HUDEP-2 (cell line): Measurements from ENCODE around the gene IQSEC1.

ENCODE experiments used
- DNase-seq, 76 experiments: peaks; one replicate each; lab custom pipeline; 2025; ENCODE audit not compliant: unreplicated experiment in 76 of 76; lab: John Stamatoyannopoulos, UW

Gene IQSEC1

GRCh38 chr3:12946251-12946648 is 127.0 kb downstream of the IQSEC1 start:
- DNase-seq = no peak

DNA sequence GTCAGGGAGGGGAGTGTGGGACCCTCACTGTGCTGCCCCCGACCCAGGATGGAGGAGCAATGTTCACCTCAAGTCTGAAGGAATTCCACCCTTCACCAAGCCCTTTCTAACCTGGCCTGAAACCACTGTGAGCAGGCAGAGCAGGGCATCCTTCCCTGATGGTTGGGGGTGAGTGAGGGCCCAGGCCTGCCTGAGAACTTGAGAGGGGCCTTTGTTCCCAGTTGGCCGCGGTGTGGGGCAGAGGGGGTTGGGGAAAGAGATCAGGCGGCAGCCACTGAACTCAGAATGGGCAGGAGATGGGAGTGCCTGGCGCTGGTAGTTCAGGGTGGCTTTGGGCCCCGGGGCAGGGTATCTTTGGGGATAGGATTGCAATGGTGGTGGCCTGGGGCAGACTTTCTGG is 128.4 kb downstream of the IQSEC1 start:
- no peak for DNase-seq

DNA sequence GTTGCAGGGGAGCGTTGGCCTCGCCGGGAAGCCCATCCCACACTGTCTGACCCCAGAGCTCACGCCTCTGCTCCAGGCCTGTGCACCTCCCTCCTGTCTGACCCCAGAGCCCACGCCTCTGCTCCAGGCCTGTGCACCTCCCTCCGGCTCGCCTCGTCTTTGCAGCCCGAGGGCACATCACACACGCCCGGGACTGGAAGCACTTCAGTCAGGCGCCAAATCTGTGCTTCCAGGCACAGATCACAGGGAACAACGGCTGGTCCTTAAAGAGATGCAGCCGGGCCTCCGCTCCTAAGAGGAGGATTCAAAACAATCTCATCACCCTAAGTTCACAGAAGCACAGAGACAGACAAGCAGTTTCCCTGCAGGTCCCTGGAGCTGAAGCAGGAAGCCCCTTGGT is 128.8 kb downstream of the IQSEC1 start:
- DNase-seq = no peak

GRCh38 chr3:12943124-12944021 is 129.9 kb downstream of the IQSEC1 start:
- DNase-seq = no peak

DNA sequence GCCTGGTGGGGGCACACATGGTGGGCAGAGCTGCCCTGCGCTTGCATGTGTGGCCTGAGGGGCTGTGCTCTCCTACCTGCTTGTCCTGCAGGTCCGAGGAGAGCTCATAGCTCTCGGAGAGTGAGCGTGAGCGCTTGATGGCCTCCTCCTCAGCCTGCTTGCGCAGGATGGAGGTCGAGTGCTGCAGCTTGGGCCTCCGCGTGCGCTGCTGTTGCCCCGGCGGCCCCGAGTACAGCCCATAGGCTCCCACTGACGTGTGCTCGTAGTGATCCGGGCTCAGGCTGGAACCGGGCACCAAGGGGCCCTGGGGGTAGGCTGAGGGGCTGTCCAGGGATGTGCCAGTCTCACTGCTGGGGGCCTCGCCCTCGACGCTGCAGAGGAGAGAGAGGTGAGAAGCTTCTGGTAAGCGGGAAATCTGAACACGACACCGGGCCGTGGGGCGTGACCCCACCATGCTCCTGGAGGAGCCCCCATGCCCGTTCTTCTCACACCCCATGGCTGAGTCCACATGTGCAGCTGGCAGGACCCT is 131.7 kb downstream of the IQSEC1 start:
- no peak for DNase-seq

GRCh38 chr3:12940854-12941253 is 132.4 kb downstream of the IQSEC1 start:
- DNase-seq = no peak

DNA sequence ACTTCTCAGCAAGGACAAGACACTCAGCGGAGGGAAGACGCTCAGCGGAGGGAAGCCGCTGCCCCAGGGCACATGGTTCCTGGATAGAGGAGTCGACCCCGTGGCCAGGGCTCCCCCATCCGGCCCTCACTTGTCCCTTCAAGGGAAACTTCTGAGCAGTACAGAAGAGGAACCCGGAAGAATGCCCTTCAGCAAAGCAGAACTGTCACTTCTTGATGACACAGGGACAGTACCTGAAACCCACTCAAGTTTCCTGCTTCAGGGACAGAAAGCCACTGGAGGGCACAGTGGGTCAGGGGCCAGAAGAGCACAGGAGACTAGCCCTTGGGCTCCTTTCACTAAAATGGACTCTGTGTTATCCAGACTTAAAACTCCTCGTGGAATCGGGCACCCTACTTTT is 134.1 kb downstream of the IQSEC1 start:
- no peak for DNase-seq

- no peak for DNase-seq
Observed at GRCh38 chr3:12938258-12938711, 134.9 kb downstream of the IQSEC1 start.

- no peak for DNase-seq
Observed at GRCh38 chr3:12935861-12936830, 137.1 kb downstream of the IQSEC1 start.

- DNase-seq = peak in 15 of 76 experiments; percentile 6 to 54 (median 33)
Observed at GRCh38 chr3:12935023-12935860, 138.0 kb downstream of the IQSEC1 start.

GRCh38 chr3:12934431-12934830 is 138.8 kb downstream of the IQSEC1 start:
- no peak for DNase-seq

- no peak for DNase-seq
Observed at GRCh38 chr3:12933901-12934300, 139.3 kb downstream of the IQSEC1 start.

- no peak for DNase-seq
Observed at GRCh38 chr3:12932754-12933153, 140.5 kb downstream of the IQSEC1 start.

DNA sequence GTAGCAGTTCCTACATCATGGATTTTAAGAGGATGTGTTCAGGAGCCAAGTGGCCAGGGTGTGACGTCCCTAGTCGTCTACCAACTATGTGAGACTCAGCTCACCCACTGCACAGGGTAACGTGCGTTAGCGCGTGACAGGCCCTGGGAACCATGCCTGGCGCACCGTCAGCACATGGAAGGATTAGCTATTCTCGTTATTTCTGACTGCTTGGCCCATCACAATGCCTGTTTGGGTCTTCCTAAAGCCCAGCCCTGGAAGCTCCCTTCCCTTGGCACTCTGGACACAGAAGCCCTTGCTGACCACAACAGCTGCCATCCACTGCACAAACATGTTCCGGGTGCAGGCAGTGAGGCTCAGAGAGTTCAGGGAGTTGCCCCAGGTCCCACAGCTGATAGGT is 140.9 kb downstream of the IQSEC1 start:
- no peak for DNase-seq

DNA sequence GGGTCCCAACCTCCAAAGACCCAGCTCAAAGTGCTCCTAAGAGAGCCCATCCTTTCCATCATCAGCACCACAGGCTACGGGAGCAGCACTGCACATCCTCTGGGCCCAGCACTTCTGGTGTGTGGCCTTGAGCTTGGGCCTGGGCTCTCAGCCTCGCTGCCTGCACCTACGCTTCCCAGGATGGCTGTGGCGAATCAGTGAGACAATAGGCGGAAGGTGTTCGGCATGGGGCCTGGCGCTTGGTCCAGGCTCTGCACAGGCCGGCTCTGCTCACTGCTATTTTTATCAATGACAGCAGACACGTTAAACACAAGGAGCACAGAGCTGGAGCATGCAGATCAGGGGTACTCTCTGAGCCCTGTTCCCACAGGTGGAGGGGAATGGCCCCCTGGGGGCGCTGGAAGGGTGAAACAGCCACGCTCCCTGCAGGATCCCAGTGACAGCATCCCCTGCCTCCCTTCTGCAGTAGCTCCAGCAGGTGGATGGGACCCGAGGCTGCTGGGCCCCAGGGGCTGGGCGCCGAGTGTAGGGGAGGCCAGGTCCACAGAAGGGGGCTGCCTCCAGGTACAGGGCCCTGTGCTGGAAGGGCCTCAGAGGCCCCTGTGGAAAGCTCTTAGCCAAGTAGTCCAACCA is 141.8 kb downstream of the IQSEC1 start:
- no peak for DNase-seq

DNA sequence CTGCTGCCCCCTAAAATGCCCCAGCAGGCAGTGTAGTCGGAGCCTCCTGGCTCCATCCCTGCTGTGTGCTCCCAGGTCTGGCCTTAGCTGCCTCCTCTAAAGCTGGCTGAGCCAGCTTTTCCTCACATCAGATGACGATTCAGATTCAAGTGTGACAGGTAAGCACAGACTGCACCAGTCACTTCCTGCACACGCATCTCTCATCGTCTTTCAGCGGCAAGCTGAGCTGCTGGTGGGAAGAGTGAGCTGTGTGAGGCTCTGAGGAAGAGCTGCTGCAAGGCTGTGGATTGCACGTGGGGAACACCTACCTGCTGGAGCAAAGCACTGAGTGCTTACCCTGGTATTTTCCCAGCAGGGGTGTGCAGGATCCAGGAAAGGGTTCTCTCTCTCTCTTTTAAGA is 143.4 kb downstream of the IQSEC1 start:
- DNase-seq = no peak

GRCh38 chr3:12926660-12927059 is 146.6 kb downstream of the IQSEC1 start:
- DNase-seq = no peak

- no peak for DNase-seq
Observed at GRCh38 chr3:12925648-12926047, 147.6 kb downstream of the IQSEC1 start.

- DNase-seq = no peak
Observed at GRCh38 chr3:12924437-12924836, 148.8 kb downstream of the IQSEC1 start.
